LNCaP clone FGC (cell line): Measurements from ENCODE around the gene OR2H2.
A peak's percentile ranks its signal among the peaks of the same experiment; 100 is the strongest.

ENCODE experiments used
- DNase-seq: peaks from one replicate; pipeline ENCODE4 v3.0.0-alpha.2; 2011; ENCODE audit warnings: low read depth
- H3K4me3 ChIP-seq: 2 replicates; pipeline ENCODE4 v1.5.1; 2011; ENCODE audit warnings: mild to moderate bottlenecking, low read depth, low read length, control low read depth
- TF ChIP-seq, protein P1 (sequence below): IDR thresholded peaks from 2 replicates; pipeline ENCODE4 v1.5.1; 2012; ENCODE audit warnings: mild to moderate bottlenecking; ENCODE audit not compliant: control insufficient read depth, insufficient read depth; ENCODE audit errors: extremely low read depth

OR2H2 gene

DNA sequence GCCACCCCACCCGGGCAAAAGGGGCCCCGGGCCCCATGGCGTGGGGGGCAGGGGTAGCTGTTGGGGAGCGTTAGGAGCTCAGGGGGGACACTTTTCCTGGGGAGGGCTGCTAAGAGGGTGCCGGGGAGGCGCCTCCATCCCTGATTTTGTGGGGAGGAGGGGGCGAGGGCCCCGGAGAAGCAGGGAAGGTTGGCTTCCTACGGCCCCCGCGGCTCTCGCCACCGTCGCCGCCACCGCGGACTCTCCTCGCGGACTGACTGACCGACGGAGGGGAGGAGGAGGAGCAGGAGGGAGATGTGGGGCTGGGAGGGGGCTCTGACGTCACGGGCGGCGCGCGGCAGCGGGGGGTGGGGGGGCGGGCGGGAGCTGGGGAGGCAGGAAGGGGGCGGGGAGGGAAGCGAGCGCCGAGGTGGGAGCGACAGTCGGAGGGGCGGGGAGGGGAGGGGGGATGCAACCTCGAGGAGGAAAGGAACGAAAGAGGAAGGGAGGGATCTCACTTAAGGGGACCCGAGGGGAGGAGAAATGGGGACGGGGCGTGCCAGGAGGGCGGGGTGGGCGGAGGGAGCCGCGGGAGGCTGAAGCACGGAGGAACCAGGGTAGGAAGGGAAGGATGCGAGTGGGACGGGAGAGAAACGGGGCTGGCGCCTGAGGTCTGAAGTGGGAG, 43.0 kb downstream of the OR2H2 start:
- H3K4me3 ChIP-seq = peak overlapping the region; percentile 58
- DNase-seq = no peak
- TF ChIP-seq, protein P1, sequence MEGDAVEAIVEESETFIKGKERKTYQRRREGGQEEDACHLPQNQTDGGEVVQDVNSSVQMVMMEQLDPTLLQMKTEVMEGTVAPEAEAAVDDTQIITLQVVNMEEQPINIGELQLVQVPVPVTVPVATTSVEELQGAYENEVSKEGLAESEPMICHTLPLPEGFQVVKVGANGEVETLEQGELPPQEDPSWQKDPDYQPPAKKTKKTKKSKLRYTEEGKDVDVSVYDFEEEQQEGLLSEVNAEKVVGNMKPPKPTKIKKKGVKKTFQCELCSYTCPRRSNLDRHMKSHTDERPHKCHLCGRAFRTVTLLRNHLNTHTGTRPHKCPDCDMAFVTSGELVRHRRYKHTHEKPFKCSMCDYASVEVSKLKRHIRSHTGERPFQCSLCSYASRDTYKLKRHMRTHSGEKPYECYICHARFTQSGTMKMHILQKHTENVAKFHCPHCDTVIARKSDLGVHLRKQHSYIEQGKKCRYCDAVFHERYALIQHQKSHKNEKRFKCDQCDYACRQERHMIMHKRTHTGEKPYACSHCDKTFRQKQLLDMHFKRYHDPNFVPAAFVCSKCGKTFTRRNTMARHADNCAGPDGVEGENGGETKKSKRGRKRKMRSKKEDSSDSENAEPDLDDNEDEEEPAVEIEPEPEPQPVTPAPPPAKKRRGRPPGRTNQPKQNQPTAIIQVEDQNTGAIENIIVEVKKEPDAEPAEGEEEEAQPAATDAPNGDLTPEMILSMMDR = no peak

DNA sequence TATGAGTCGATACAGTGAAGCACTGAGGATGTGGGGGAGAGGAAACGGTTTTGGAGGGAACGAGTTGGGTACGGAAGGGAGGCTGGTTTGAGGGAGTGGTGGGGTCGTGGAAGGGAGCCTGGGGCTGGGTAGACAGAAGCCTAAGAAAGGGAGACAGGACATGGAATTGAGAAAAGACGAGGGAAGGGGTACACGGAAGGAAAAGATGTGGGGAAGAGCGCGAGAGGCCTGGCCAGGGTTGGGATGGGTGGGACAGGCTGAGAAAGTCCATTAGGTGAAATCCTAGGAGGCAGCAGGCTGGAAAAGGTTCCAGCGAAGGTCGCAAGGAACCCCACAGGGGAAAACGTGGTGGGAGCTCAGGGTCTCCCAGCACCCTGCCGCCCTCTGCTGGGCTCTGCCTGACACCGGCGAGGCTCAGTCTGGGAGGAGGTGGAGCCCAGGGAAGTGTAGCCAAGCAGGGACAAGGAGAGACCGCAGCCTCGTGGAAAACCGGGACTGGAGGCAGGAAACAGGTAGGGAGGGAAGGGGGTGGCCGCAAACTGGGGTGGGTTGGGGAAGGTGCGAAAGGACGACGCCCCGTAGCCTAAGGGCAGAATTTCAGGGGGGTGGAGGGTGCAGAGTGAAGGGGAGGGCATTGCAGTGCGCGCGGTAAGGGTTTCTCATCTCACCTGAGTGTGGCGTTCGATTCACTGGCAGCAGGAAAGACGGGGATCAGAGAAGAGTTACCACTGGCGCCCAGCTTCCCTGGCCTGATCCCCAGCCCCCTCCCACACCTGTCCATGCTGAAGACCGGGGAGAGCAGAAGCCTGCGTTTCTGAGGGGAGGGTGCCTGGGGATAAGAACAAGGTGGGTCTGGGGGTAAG, 43.7 kb downstream of the OR2H2 start:
- no peak for DNase-seq
- H3K4me3 ChIP-seq = peak overlapping the region; percentile 58
- TF ChIP-seq, protein P1 = peak; percentile 85

DNA sequence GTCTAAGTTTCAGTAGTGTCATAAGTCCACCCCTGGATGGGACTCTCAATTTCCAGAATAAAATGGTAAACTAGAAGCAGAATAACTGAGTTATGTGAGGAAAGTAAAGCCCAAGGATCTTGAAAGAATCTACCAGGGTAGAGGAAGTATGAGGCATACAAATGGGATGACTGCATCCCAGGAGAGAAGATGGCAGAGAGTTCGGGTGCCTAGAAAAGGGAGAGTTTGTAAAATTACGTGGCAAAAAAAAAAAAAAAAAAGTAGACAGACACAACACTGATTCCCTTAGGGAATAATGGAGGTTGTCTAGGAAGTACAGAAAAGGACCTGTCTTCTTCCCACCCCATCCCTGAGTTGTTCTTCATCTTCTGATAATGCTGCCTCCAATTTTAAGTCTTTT, 44.6 kb downstream of the OR2H2 start:
- DNase-seq = no peak
- no peak overlapping the region for H3K4me3 ChIP-seq
- TF ChIP-seq, protein P1 = no peak

DNA sequence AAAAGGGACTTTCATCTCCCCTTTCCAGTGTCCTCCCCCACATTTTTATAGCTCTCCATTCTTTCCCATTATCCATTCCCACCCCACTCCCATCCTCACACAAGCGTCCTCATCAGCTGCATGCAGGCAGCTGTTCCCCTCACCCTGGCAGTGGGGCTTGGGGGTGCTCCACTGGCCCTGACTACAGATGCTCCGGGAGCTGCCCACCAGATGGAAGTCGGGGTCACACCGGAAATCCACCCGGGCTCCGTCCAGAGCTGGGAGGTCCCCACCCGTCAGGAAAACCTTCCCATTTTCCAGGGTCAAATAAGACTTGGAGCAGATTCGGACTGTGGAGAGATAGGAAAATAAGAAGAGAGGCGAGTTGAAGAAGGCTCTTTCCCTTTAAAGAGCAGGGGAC, 45.4 kb downstream of the OR2H2 start:
- DNase-seq = no peak
- no peak overlapping the region for H3K4me3 ChIP-seq
- TF ChIP-seq, protein P1 = no peak

DNA sequence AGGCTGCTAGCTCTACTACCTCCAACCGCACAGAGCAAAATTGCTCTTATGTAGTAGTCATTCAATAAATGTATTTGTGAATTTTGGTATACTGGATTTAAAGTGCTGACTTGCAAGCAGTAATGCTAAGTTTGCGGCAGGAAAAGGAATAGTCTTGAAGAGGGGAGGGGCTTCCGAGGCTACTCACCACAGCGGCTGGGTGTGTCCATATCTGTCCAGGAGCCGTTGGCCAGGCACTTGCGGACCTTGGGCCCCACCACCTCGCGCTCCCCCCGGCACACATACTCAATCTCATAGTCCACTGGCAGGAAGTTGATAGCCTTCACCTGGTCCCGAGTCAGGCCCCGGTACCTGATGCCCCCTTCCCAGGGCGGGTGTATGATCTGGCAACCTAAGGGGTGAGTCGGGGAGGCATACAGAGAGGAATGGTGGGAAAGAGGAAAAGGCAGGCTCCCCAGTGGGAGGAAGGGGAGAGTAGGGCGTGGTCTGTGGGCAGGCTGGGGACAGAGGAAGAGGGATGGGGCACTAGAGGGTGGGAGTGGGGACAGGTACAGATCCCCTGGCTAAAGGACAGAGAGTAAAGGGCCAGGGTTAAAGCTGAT, 46.4 kb downstream of the OR2H2 start:
- H3K4me3 ChIP-seq = no peak overlapping the region
- TF ChIP-seq, protein P1 = no peak
- no peak for DNase-seq

DNA sequence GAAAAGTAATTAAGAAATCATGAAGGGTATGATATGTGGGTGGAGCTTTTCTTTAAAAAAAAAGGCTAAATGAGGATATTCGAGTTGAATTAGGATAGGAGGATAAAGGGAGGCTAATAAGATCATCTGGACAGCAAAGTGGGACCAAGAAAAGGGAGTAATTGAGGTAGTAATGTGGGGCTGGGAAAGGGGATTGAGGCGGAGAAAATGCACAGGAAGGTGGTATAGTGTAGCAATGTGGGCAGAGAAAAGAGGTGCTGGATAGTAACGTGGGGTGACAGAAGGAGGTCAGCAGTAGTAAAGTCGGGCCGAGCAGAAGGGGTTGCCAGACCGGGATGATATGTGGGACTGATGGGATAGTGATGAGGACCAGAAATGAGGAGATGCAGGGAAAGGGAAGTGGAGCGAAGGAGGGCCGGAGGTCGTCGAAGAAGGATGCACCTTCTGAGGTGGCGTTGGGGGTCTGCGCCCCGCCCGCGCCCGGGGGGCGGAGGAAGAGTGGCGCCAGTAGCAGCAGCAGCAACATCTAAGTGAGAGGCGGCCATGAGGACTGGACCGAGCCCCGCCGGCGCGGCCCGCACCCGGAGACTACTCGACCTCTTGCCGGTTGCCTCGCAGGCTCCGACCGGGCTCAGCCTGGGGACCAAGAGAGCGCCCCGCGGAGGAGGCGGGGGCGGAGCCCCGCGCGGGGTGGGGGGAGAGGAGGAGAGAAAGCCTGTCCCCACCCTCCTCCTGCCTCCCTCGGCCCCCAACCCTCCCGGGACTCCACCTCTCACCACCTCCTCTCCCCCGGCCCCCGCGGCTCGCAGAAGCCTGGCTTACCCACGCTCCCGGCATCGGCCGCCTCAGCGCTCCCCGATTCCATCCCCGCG, 47.2 kb downstream of the OR2H2 start:
- TF ChIP-seq, protein P1 = no peak
- H3K4me3 ChIP-seq = peak overlapping the region; percentile 66
- no peak for DNase-seq
